22Rv1 (cell line): ENCODE results near the gene SVIL.
"Not testable (repeated sequence)": the region's sequence is repeated elsewhere in the genome, so short reads cannot be mapped to it uniquely, and the experiment has no call there.

ENCODE experiments used
- H3K27ac ChIP-seq: fragments of 450-650 bp; 2 replicates; pipeline ENCODE4 v1.5.1; 2017
- ZFX ChIP-seq: fragments of 450-650 bp; IDR thresholded peaks from 2 replicates; pipeline ENCODE4 v1.6.1; 2017; ENCODE audit warnings: antibody characterized with exemption, borderline replicate concordance
- TF ChIP-seq, protein P1 (sequence below): fragments of 450-650 bp; IDR thresholded peaks from 2 replicates; pipeline ENCODE4 v1.5.1; 2017; ENCODE audit warnings: mild to moderate bottlenecking

Gene SVIL

DNA sequence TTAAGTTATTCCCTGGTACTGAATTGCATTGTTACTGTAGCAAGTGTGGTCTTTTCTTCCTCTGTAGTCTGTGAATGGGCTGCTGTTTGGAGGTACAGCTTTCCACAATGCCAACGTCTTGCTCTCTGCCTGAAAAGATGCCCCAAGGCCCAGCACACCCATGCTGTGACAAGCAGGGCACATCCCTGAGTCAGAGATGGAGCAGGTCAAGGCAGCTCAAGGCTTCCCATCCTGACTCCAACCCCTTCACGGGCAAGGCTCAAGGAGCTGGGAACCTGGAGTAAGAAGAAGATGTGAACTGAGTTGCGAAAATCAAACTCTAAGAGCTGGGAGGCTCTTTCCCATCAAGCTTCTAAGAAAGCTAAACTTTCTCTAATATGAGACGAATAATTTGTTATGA lies 27.2 kb downstream of the SVIL start:
- TF ChIP-seq, protein P1, sequence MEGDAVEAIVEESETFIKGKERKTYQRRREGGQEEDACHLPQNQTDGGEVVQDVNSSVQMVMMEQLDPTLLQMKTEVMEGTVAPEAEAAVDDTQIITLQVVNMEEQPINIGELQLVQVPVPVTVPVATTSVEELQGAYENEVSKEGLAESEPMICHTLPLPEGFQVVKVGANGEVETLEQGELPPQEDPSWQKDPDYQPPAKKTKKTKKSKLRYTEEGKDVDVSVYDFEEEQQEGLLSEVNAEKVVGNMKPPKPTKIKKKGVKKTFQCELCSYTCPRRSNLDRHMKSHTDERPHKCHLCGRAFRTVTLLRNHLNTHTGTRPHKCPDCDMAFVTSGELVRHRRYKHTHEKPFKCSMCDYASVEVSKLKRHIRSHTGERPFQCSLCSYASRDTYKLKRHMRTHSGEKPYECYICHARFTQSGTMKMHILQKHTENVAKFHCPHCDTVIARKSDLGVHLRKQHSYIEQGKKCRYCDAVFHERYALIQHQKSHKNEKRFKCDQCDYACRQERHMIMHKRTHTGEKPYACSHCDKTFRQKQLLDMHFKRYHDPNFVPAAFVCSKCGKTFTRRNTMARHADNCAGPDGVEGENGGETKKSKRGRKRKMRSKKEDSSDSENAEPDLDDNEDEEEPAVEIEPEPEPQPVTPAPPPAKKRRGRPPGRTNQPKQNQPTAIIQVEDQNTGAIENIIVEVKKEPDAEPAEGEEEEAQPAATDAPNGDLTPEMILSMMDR: no peak
- H3K27ac ChIP-seq: no peak overlapping the region

DNA sequence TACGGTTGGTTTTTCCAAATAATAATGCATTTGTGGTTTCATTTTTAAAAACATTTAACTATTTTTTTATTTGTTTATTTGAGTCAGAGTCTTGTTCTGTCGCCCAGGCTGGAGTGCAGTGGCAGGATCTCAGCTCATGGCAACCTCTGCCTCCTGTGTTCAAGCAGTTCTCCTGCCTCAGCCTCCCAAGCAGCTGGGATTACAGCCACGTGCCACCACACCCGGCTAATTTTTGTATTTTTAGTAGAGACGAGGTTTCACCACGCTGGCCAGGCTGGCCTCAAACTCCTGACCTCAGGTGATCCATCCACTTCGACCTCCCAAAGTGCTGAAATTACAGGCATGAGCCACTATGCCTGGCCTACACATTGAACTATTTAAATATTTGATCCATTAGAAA lies 28.1 kb downstream of the SVIL start:
- not testable (repeated sequence) for H3K27ac ChIP-seq

- TF ChIP-seq ZFX: no peak
- TF ChIP-seq, protein P1: no peak
- no peak overlapping the region for H3K27ac ChIP-seq
Measured at GRCh38 chr10:29604291-29604825, 30.4 kb downstream of the SVIL start.

DNA sequence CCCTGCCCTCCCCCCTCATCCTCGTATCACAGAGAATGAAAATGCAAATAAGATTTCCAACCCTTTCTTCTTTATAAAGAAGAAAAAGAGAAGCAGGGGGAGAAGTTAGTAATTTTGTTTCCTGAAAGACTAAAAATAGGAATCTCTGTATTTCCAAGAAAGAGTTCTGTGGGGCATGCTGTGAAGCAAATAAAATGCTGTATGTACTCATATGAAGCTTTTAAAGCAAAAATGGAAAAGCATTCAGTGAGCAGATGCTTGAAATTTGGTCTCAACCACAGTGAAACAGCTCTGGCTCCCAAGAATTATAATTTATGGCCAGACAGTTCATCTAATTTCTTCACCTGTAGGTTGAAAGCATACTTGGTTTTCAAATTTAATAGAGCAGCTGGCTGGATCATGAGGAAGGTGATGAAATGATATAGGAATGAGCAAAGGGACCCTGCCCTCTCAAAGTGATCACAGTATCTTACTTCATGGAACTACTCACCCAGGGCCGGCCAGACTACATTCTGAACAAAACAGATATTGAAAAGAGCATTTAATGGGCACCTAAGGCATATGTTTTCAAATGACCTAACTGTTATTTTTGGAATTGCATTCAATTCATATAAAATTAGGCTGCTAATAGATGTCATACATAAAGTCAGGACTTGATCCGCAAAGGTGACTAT lies 31.4 kb downstream of the SVIL start:
- H3K27ac ChIP-seq: no peak overlapping the region
- TF ChIP-seq ZFX: no peak
- TF ChIP-seq, protein P1: no peak

DNA sequence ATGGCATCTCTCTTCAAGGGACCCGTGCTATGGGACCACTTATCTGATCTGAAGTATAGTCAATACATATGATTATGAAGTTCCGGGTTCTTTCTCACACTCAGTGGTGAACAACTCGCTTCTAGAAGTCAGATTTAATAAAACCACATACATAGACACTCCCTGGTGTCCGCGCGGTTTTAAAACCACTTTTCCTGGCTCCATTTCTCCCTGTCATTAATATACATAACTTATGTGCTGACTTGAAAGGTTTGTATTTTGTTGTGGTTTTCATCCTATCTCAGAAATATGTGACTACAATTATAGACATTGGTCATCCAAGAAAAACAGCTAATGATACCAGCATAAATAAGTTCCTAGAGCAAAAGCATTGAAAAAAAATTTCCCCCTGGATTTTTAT lies 34.0 kb downstream of the SVIL start:
- H3K27ac ChIP-seq: no peak overlapping the region
- TF ChIP-seq, protein P1: no peak
- no peak for TF ChIP-seq ZFX

DNA sequence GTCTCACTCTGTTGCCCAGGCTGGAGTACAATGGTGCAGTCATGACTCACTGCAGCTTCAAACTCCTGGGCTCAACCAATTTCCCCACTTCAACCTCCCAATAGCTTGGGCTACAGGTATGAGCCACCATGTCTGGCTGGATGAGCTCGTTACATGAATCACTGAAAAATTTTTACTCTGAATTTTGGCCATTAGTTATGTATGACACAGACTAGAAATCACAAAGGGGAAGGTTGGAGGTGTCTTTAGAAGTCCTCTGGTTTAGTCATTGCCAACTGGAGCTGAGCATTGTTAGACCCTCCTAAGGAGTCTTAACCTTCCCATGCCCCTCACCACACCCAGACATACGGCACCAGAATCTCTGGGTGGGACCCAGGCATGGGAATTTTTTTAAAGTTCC lies 34.7 kb downstream of the SVIL start:
- H3K27ac ChIP-seq: no peak overlapping the region
- TF ChIP-seq ZFX: no peak
- TF ChIP-seq, protein P1: no peak

GRCh38 chr10:29598851-29599311 lies 35.9 kb downstream of the SVIL start:
- TF ChIP-seq, protein P1: no peak
- no peak for TF ChIP-seq ZFX
- no peak overlapping the region for H3K27ac ChIP-seq

DNA sequence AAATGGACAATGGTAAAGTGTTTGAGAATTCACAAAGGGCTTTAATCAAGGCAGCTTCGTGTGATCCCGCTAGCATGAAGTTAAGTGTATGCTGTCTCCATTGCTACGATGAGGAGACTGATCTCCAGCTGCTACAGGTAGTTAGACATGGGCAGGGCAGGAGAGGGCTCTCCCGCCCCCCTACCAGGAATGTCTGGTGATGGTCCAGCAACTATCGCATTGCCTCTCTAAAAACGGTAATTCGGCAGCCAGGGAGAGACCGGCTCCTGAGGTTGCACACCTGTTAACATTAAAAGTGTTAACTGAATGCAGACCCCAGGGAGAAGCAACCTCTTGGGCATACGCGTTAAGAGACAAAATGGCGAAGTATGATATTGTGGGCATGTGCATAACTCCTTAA lies 37.9 kb downstream of the SVIL start:
- no peak overlapping the region for H3K27ac ChIP-seq
- TF ChIP-seq, protein P1: no peak
- no peak for TF ChIP-seq ZFX
